SK-N-SH (cell line): Measurements from ENCODE around the gene RAB22A.

Experiments used
- JUND ChIP-seq: IDR thresholded peaks from 2 replicates; pipeline ENCODE4 v1.4.0; 2012
- TF ChIP-seq, protein P1 (sequence below): fragments of 200-600 bp; sonication (generic); IDR thresholded peaks from 2 replicates; pipeline ENCODE4 v1.6.1; 2017; ENCODE audit warnings: antibody characterized with exemption, mild to moderate bottlenecking, moderate library complexity

DNA sequence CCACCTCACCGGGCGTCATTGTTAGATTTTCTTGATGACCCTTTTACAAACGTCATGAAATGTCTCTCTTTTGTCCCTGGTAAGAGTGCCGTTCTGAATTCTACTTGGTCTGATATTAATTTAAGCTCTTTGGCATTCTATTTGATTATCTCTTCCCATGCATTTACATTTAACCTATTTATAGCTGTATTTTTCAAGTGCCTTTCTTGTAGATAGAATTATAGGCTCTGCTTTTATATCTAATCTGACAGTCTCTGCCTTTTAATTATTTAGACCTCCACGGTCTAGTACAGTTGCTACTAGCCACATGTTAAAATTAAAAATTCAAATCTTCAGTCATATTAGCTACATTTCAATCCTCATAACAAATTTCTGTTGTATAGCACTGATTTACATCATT lies 12.6 kb downstream of the RAB22A start:
- TF ChIP-seq, protein P1, sequence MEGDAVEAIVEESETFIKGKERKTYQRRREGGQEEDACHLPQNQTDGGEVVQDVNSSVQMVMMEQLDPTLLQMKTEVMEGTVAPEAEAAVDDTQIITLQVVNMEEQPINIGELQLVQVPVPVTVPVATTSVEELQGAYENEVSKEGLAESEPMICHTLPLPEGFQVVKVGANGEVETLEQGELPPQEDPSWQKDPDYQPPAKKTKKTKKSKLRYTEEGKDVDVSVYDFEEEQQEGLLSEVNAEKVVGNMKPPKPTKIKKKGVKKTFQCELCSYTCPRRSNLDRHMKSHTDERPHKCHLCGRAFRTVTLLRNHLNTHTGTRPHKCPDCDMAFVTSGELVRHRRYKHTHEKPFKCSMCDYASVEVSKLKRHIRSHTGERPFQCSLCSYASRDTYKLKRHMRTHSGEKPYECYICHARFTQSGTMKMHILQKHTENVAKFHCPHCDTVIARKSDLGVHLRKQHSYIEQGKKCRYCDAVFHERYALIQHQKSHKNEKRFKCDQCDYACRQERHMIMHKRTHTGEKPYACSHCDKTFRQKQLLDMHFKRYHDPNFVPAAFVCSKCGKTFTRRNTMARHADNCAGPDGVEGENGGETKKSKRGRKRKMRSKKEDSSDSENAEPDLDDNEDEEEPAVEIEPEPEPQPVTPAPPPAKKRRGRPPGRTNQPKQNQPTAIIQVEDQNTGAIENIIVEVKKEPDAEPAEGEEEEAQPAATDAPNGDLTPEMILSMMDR: no peak
- TF ChIP-seq JUND: no peak
